AG08395 (cell line): ENCODE measurements around the gene ZC3H12C.

Source experiments
- DNase-seq: peaks from one replicate; pipeline ENCODE4 v3.0.0; 2012; ENCODE audit warnings: mixed read lengths, low spot score

Gene ZC3H12C

DNA sequence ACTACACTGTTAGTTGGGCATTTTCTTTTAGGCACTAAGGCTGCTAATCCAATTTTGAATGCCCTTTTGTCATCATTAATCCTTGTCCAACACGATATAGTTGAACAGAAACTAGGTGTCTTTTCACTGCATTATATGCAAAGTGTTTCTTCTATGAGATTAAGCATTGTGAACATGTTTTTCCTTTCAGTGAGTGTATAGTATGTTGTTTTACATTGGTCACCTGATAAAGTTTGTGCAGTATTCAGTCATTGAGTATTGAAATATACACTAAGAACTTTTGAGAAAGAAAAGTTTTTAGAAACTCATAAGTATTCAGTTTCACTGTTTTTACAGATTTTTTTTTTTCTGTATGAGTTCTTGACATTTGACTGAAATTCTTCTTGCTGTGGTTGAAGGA lies 59.0 kb downstream of the ZC3H12C start:
- DNase-seq, result no peak

DNA sequence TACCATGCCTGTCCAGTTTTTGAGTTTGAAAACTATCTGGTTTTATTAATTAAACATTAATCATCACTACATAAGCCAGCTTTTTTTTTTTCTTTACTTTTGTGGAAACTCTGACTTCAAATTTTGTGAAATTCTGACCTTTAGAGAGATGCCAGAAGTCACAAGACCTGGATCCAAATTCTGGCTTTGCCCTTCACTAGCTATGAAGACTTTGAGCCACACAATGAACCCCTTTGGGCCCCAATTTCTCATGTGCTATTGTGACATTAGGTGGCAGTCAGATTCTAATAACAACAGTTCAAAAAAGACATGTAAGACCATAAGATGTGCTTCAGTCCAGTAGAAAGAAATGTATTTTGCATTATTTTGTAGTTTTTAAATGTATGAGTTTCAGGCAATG lies 60.3 kb downstream of the ZC3H12C start:
- no peak for DNase-seq

DNA sequence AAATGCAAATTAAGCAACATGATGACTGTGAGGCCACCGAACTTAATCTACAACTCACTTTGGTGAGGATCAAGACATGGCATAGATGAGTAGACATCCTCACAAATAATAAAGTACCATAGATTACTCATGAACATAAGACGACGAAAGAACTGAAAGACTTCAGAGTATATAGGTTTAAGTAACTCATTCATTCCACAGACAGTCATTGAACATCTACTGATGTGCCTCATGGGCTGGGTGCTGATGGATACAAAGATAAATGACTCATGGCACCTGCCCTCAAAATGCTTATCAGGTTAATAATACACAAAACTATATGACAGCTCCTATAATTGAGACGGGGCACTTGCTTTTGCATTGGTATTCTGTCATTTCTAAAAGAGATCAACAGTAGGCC lies 63.3 kb downstream of the ZC3H12C start:
- DNase-seq, result no peak

DNA sequence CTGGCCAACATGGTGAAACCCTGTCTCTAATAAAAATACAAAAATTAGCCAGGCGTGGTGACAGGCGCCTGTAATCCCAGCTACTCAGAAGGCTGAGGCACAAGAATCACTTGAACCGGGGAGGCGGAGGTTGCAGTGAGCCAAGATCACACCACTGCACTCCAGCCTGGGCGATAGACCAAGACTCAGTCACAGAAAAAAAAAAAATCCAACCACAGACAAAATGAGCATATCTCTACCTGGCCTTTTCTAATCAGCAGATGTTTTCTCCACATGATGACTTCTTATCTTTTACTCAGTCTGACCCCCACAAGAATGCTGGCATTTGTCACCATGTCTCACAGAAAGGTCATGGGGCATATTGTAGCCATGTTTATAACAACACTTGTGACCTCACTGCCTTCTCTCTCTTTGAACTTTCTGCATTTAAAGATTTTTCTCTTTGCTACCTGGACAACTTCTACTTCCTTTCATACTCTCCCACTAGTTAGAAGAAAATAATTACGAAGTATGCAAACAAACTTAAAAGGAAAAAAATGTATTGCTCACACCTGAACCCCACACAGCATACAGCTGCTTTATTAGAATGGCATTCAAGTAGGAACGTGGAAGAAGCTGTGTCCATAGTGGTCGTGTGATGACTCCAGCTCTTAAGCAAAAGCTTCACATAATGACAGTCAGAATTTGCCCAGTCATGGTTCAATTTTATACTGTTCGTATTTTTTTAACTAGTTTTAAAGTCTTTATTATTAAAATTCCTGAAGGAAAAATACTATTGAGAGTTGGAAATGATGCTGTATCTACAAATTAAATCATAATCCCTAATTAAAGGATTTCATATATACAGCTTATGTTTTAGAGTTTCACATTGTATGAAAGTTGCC lies 65.4 kb downstream of the ZC3H12C start:
- DNase-seq, result no peak

DNA sequence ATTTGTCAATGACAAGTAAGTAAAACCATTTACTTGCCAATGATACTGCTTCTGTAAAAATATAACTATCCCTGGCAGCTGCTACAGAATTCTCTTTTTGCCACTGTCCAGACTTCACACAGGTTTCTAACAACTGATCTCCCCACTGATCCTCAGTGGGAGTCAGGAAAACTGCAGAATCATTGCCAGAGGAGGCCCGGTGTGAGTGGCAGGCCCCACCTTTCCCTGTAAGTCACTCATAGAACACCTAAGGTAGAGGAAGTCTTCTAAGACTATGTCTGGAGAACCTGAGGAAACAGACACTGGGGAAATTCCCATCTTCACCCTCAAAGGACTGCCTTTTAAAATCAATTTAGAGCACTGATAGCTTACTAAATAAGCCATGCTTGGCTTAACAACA lies 66.3 kb downstream of the ZC3H12C start:
- no peak for DNase-seq

DNA sequence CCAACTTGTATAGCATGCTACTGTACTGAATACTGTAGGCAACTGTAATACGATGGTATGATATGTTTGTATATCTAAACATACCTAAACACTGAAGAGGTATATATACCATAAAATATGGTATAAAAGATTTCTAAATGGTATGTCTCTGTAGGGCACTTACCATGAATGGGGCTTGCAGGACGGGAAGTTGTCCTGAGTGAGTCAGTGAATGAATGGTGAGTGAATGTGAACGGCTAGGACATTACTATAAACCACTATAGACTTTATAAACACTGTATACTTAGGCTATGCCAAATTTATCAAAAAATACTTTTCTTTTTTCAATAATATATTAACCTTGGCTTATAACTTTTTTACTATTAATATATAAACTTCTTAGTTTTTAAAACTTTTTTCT lies 66.8 kb downstream of the ZC3H12C start:
- DNase-seq, result no peak

DNA sequence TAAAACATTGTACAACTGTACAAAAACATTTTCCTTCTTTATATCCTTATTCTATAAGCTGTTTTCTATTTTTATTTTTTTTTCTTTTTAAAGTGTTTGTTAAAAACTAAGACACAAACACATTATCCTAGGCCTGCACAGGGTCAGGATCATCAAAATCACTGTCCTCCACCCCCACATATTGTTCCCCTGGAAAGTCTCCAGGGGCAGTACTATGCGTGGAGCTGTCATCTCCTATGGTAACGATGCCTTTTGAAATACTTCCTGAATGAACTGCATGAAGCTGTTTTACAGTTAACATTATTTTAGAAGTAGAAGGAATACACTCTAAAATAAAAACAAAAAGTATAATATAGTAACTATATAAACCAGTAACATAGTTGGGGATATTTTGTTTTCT lies 67.2 kb downstream of the ZC3H12C start:
- no peak for DNase-seq

DNA sequence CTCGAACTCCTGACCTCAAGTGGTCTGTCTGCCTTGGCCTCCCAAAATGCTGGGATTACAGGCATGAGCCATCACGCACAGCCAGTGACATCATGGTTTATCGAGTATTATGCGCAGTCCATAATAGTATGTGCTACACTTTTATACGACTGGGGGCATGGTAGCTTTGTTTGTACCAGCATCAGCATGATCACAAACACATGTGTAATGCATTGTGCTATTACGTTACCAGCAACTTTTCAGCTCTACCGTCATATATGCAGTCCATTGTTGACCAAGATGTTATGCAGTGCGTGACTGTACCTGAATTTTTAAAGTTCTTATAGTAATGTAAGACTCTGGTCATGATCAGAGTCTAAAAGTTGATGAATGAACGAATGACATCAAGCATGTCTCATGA lies 67.9 kb downstream of the ZC3H12C start:
- no peak for DNase-seq

DNA sequence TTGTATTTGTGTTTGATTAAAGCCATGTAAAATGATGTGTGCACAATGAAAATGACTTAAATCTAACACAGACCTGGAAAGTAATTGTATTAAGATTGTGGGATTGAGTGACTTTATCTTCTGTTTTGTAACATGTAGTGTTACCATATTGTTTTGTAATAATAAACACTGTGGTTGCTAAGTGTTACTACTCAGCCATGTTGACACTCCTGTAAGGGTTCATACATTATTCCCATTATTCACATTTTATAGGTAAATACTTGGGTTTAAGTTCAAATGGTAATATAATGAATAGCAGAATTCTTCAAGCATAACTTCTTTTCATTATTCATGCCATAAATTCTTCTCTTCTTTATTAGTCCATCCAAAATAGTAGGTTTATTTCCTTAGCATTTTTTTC lies 69.0 kb downstream of the ZC3H12C start:
- no peak for DNase-seq

DNA sequence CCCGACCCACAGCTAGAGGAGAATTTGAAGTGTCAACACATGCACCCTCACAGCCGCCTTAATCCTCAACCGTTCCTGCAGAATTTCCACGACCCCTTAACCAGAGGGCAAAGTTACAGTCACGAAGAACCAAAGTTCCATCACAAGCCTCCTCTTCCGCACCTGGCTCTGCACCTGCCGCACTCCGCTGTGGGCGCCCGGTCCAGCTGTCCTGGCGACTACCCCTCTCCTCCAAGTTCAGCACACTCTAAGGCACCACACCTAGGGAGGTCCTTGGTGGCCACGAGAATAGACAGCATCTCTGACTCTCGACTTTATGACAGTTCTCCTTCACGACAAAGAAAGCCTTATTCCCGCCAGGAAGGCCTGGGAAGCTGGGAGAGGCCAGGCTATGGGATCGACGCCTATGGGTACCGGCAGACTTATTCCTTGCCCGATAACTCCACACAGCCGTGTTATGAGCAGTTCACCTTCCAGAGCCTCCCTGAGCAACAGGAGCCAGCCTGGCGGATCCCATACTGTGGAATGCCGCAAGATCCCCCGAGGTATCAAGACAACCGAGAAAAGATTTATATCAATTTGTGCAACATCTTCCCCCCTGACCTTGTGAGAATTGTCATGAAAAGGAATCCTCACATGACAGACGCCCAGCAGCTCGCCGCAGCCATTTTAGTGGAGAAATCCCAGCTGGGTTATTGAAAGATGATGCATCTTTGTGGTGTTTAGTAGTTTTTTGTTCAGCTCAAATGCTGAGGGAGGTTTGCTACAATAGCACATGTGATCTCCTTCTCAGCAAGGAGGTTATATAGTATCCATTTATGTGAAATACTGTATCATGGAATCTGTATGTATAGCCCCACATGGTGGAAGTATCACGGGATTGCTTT lies 72.1 kb downstream of the ZC3H12C start:
- no peak for DNase-seq

DNA sequence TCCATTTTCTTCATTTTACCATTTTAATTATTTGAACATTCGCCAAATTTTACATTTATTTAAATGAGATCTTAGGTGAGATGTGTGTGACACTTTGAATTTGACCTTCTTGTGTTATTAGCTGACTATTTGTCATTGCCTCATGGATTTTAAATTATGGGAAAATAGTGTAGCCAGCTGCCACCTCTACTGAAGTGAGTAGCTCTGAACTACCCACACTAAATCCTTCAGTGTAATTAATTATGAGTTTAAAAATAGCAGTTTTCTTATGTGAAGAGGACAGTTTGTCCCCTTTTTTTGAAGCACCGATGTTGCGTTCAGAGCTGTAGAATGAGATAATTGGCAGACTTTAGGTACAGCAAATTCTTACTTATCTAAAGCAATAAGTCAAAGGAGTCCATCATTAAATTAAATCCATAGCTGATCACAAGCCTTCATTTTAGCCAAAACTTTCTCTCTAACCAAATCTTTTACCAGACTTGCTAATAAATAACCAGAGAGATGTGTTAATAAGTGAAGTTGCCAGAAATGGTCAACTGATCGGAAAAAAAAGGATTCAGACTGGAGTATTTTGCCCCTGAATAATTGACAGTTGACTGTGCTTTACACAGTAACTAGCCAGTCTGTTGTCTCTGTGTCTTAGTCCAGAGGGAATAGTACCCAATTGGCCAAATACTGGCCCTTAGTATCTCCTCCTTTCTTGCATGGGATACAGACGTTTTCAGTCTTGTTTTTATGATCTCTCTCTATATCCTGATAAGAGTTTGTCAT lies 75.0 kb downstream of the ZC3H12C start:
- no peak for DNase-seq

DNA sequence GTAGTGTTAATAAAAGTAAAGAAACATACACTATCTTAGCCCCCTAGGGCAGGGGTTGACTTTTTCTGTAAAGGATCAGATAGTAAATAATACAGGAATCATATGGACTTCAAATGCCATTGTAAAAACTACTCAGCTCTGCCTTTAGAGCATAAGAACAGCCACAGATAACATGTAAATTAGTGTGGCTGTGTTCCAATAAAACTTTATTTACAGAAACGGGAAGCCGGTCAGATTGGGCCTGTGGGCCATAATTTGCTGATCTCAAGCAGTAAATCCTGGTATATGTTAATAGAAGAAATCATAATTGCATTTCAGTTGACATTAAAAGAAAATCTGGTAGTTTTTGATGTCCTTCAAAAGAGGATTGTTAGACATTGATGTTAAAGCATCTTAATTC lies 76.5 kb downstream of the ZC3H12C start:
- DNase-seq, result no peak

DNA sequence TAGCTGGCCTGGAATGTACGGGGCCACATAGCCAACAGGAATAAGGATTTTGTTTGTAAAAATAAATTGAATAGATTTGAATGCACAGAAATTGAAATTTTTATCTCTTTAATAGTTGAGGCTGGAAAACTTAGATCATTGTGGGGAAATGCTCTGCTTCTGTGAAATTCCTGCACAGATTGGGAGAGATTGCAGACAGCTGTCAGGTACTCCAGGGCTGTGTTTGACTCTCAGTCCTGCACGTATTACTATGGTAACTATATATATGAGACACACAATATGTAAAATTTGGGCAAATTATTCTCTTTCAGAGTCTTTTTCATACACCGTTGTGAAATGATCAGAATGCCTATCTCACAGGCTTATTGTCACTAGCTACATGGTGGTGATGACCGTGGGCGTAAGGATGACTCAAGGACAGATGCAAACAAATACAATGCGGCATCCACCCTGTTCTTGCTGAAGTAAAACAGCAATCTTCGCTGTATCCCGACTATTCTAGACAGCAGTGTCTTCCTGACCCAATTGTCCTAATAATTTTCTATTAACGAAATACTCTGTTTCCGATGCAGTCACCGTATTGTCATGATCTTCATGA lies 79.4 kb downstream of the ZC3H12C start:
- DNase-seq, result no peak

DNA sequence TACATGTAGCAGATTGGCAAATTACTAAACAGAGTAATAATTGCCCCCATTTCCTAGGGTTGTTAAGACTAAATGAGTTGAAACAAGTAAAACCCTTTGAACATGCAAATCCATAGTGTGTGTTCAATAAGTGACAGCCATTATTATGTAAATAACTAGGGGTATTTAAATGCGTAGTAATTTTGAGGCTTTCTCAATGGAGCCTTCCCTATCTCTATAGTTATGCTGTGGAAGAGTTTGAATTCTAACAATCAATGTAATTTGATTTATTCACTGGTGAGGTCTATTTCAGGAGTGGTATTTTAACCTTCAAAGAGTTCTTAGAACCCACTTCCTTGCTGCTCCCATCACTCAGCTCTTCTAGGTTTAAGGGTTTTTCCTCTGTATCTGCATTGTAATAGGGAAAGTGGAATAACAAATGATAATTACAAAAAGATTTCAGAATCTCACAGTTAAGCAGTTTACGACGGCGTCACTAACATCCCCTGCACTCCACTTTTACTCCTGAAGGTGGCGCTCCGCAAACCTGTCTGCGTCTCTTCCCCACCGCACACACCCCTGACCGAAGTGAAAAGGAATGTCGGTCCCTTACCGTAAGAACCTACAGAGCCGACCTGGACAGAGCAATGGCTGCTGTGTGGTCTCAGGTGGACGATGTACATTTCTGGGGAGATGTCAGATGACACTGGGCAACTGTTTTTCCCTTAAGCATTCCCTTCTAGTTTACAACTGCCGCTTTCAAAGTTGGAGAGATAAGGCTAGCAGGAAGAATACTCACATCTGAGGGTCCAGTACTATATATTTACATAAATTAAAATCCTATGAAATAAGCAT lies 80.8 kb downstream of the ZC3H12C start:
- peak; percentile 65 for DNase-seq

DNA sequence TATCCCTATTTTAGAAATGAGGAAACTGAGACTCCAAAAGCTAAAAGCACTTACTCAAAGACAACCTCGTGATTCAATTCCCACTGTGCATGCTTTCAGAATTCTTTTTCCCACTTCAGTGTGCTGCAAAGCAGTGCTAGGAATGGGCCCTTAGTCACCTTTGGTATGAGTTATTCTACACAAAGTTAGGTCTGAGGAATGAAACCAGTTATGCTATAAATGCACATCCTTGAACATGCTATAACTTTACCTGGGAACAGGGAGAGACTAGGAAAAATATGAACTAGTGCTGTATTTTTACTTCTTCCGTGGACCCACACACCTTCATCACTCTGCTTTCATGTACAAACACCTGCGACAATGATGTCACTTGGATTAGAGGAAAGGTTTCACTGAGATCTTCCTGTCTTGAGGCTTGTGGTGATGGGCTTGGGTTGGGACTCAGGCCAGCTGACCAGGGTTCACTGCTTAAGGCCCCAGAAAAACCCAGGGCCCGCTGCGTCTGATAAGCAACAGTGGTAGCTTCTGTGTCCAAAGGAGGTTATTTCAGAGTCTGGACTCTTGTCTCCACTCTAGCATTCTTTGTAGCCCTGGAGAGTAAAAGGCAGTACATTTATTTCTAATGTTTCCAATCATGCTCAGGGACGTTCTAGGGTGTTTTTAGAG lies 81.6 kb downstream of the ZC3H12C start:
- no peak for DNase-seq

DNA sequence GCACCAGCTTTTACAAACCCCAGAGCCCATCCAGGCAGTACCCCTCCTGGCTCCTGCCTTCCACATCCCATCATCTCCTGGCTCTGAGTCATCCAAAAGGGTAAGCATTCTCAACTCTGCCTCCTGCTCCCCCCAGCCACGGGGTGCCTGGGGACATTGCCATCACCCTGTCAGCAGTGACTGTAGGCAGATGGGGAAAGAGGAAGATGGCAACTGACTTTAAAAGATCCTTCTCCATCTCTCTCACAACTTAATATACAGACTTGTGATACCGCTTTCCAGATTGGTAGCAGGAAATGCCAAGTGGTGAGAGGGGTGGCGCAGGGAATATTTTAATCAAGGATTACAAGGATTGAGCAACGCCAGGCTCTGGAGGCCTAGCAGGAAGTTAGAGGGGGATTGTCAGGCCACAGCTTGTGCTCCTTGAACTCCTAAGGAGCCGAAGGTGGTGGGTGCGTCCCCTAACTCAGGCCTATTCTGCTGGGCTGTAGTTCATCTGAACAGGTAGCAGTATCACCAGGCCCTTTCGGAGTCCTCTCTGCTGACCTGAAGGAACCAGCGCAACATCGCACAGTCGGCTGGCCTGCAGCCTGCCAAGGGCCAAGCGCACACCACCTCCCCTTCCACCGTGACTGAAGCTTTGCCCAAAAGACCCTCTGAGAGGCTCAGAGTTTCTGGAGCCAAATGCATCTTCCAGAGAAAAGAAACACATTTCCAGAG lies 83.3 kb downstream of the ZC3H12C start:
- DNase-seq, result peak; percentile 57

DNA sequence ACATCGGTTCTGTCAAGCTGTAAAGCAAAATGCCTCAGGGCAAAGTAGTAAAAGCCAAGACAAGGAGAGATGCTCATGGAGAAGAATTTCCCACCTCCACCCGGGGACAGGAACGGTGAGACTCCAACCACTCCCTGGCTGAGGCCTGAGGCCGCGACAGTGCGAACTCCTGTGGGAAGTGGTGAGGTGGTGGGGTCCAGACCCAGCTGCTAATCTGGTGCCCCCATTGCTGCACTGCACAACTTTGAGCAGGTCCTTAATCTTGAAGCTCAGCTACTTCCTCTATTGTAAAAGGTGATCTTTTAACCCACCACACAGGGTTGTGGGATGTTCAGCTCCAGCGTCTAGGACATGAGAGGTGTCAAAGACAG lies 83.9 kb downstream of the ZC3H12C start:
- no peak for DNase-seq

DNA sequence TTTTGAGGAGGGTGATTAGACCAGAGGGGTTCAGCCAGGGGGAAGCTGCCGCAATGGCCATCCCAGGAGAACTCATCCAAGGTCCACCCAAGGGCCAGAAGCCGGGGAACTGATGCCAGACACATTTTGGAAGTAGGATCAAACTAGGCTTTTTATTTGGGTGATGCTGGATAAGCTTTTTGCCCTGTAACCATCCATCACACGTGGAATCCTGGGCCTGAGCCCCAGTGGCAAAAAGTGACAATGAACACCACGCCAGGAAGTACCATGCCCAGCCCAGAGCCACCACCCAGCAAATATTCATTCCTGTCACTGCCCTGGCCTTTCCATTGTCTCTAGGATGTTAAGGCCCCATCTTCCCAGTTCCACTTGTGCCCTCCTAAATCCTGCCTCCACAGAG lies 85.9 kb downstream of the ZC3H12C start:
- no peak for DNase-seq

DNA sequence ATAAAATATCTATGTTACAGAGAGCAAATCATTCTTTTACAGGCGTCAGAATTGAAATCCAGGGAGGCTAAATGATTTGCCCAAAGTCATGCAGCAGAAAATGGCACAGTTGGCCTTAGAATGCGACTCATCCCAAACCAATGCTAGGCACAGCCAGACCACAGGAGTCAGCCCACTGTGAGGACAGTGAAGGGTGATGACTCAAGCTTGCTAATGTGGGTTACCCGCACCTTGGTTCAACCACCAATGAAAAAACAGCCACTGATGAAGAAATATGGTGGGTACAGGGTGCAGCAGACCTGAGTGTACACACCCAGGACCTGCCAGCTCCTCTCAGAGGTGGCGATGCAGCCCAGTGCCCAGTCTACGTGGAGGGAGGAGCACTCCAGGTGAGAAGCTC lies 89.7 kb downstream of the ZC3H12C start:
- peak; percentile 67 for DNase-seq

DNA sequence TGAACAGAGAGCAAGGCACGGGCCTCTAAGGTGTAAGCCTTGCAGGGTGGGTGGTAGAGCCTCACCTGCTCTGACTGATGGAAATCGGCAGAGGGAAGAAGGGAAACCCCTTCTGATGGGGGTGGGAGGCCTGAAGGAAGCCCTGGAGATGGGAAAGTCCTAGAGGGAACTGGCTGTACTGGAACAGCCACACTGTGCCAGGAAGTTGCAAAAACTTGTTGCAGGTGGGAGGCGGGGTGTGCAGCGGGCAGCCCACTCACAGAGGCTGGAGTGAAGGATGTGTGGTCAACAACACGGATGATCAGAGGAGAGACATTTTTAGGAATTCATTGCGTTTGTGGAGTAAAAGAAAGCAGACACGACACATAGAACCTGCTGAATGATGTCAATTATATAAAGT lies 91.3 kb downstream of the ZC3H12C start:
- DNase-seq, result no peak
